HG03060 (cell line): Measurements from ENCODE around the gene MAP4K4.

Experiments
- ATAC-seq: cut with Tn5 transposase; IDR thresholded peaks from one replicate; pipeline ENCODE4 v1.9.1; 2021; ENCODE audit warnings: low read depth, moderate number of reproducible peaks; ENCODE audit not compliant: unreplicated experiment

The MAP4K4 gene

DNA sequence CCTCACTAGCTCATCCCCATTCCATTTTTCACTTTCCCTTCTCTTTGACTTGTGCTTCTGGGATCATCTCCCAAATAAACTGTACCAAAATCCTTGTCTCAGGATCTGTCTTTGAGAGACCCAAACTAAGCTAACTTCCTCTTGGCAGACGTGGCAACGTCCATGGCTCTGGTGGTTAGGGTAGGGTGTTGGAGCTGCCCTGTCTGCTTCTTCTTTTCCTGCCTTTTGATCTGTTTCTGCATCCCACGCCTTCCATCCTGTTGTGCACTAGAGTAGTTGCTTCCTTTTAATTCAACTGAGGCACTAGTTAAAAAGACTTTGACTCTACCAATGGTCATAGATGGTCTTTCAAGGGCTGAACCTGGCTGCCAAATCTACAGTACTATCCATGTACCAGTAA is 5.5 kb upstream of the MAP4K4 start:
- no peak for ATAC-seq

- ATAC-seq = no peak
Measured at GRCh38 chr2:101692766-101693165, 4.7 kb upstream of the MAP4K4 start.

DNA sequence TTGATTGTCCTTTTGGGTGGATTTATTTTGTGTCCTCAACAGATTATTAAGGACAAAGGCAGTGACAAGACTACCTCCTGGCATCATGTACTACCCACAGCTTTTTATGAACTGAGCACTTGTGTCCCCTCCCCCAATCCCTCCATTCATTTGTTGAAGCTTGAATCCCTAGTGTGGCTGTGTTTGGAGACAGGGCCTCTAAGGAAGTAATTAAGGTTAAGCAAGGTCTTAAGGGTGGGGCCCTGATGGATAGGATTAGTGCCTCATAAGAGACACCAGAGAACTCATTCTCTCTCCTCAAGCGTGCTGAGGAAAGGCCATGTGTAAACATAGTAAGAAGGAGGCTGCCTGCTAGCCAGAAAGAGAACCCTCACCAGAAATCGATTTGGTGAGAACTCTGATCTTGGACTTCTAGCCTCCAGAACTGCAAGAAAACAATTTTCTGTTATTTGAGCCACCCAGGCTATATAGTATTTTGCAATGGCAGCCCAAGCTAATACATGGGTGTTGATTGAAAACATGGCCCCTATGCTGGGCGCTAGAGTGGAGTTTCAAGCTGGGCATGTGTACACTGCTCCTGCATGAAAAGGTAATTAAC is 3.4 kb upstream of the MAP4K4 start:
- ATAC-seq = no peak

DNA sequence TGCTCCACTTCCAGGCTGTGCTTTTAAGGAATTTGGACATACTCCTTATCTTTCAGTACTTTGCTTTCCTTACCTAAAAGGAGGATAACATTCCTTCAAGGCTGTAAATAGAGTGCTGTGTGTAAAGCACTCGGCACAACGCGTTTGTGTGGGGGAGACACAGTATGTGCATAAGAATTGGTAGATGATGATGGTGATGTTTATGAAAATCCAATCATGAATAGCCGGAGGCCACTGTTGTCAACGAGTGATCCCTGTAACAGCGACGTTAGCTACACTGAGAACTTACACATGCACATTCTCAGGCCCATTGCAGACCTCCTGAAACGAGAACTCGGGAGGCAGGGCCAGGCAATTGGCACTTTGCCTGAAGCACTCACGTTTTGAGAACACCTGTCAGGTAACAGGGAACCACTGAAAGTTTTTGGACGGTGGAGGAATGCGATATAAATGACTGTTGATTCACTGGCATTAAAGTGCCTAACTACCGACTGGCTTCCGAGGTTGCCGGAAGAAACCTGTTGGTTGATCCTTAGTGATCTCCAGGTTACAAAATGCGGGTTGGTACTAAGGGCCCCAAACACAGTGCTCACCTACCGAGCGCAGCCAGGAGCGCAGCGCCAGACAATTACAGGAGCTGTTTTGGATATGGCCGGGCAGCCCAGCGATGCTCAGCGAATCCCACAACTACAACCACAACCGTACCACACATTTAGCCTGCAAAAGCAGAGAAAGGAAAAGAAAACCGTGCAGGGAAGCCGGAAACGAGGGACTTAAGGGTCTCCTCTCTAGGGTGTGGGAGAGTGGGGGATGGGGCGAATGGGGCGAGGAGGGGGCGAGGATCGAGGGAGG is 1.0 kb upstream of the MAP4K4 start:
- ATAC-seq = no peak

- no peak for ATAC-seq
Measured at GRCh38 chr2:101698014-101698843, 722 bp downstream of the MAP4K4 start.

DNA sequence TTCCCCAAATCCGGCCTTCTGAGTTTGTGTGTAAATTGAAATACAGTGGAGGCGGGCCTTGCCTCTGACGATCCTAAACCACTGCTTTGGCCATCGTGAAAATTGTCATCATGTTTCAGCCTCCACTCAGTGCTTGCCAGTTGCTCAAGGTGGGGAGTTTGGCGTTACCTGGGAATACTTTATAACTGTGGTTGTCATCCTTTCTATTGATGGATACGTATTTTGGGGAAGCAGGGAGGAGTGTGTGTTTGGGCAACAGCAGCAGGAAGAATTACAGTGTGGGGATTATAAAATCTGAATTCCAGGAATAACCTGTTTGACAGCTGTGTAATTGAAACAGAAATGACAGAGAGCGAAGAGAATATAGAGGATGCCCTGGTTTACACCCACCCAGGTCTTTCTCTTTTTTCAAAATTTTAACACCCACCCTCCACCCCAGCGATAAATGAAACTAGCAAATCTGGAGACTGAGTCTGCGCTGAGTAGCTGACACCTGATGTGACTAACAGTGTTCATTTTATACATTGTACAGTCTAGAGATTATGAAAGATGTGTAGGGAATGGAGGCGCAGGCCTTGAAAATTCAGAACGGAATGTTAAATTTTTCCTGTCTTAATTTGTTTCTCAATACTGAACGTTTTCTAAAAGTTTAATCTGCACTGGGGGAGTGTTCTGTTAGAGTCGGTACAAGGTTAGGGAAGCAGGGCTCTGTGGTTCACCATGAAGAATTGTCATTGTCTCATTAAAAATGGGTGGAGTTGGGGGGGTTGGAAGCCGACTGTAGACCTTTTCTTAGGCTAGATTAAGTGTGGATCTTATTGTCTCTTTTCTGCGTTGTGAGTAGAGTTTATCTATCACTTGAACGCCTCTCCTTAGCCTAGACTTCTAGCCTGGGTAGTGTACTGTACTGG is 1.6 kb downstream of the MAP4K4 start:
- ATAC-seq = no peak

- ATAC-seq = no peak
Measured at GRCh38 chr2:101699755-101700461, 2.4 kb downstream of the MAP4K4 start.

DNA sequence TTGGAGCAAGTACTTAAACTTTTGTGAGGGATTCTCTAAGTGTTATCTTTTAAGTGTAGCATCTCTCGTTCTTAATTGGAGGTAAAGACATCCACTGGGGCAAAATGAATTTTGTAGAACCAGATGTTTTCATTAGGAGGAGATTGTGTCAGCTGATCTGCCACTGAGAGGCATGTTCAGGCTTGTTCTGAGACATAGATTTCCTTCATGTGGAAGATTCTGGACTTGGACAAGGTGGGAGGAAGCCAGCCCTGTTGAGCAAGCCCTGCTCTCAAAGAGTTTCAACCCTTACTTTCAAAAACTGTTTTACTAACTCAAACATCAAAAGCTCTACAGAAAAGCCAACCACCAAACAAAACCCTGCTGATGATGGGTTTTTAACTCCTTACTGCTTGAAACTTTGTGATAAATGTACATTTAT is 6.5 kb downstream of the MAP4K4 start:
- ATAC-seq = no peak

GRCh38 chr2:101704816-101705578 is 7.5 kb downstream of the MAP4K4 start:
- ATAC-seq = no peak

GRCh38 chr2:101706121-101706818 is 8.8 kb downstream of the MAP4K4 start:
- ATAC-seq = no peak

DNA sequence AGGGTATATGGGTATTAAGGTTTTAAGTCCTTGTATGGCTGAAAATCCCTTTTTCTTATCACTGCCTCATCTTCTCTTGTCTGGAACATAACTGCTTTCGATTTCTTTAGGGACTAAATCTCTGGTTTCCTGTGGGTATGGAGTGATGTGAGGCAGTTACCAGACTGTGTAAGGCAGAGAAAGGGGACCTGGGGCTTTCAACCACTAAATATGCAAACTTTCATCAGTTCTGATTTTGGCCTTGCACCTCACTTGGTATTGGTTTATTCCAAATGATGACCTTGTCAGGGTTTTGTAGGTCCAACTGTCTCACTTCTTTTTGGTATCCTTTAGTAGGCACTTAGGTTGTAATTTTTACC is 9.3 kb downstream of the MAP4K4 start:
- no peak for ATAC-seq

DNA sequence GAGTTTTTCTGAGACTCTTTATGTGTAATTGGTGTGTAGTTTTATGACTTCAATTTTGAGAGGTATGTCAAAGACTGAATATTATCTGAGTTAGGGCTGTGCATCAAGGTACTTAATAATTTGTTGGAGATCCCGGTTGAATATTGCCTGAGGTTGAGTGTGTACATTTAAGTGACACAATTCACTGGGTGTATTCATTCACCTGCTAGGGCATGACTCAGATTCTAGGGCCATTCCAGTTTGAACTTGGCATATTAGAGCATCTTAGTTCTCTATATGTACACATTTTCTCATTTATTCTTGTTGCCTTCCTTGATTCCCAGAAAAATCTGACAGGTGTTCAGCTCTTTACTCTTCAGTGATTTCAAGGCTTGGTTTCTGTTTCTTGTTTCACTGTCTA is 12.5 kb downstream of the MAP4K4 start:
- ATAC-seq = no peak

- ATAC-seq = peak; percentile 60
Measured at GRCh38 chr2:101710471-101711318, 13.2 kb downstream of the MAP4K4 start.

- no peak for ATAC-seq
Measured at GRCh38 chr2:101714118-101714517, 16.6 kb downstream of the MAP4K4 start.

DNA sequence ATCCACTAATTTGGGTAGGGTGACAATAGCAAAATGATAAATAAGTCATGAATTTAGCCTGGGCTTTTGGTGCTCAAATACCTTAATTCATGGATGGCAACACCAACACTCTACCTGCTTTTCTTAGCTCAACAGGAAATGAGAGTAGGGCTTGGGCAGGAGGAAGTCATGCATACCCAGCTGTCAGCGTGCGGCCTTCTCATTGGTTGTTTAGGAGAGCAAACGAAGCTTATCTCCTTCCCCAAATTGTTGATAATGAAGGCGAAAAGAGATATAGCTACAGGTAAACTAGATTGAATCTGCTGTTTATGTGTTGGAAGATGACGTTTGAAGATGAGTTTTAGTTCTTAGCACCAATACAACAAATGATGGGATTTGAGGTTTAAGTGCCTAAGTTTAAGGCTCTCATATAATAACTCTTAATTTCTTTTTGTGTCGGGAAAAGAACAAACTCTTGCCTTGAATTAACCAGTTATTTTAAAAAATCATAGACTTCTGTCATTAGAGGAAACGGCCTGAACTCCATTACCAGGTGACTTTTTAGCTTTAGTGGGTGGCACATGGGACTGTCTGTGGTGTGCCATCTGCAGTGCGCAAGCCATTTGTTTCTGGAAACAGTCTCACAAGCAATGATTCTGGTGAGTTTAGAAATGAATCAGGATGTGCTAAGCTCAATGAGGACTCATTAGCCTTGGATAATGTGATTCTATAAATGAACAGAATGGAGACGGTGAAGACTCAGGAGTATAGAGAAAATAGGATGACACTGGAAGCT is 19.8 kb downstream of the MAP4K4 start:
- ATAC-seq = peak; percentile 38

DNA sequence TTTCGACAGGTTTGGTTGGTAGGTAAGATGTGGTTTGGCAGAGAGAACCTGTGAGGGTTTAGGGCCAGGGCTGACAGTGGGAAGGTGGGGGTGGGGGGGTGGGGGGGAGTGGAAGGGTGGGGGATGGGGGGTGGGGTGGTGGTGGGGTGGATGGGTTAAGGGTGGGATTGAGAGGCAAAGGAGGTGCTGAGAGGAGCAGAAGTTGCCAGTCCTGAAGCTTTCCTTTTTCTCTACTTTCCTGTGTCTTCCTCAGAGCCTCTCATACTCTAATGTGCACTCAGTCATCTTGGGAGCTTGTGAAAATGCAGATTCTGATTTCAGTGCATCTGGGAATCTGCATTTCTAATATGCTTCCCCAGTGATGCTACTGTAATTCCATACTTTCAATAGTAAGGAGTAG is 21.0 kb downstream of the MAP4K4 start:
- ATAC-seq = no peak
